H9 (cell line): Measurements from ENCODE around the gene ERMN. TPM values are rescaled to one million over a fixed set of nuclear protein-coding genes. Genes with fewer than 3 reads are reported as not detected.

Experiments used
- DNase-seq: peaks from one replicate; pipeline ENCODE4 v3.0.0-alpha.2; 2017
- H2AFZ ChIP-seq: one replicate; pipeline ENCODE4 v1.6.1; 2013; ENCODE audit warnings: mild to moderate bottlenecking, low read length, control low read depth, moderate library complexity
- H2AK5ac ChIP-seq: 2 replicates; pipeline ENCODE4 v1.6.1; 2013; ENCODE audit warnings: low read length, control low read depth, mixed read lengths; ENCODE audit not compliant: insufficient read length
- H2BK120ac ChIP-seq: one replicate; pipeline ENCODE4 v1.6.1; 2013; ENCODE audit warnings: low read depth, mild to moderate bottlenecking, low read length, control low read depth, inconsistent platforms; ENCODE audit not compliant: poor library complexity, severe bottlenecking
- H2BK12ac ChIP-seq: 2 replicates; pipeline ENCODE4 v1.6.1; 2013; ENCODE audit warnings: low read length, control low read depth, mixed read lengths, low read depth; ENCODE audit not compliant: insufficient read length
- H2BK15ac ChIP-seq: 2 replicates; pipeline ENCODE4 v1.6.1; 2013; ENCODE audit warnings: low read depth, low read length, control low read depth
- H2BK20ac ChIP-seq: one replicate; pipeline ENCODE4 v1.6.1; 2013; ENCODE audit warnings: low read depth, mild to moderate bottlenecking, low read length, control low read depth, inconsistent platforms; ENCODE audit not compliant: poor library complexity, severe bottlenecking
- H2BK5ac ChIP-seq: 2 replicates; pipeline ENCODE4 v1.6.1; 2013; ENCODE audit warnings: low read length, control low read depth, mixed read lengths; ENCODE audit not compliant: insufficient read length
- H3K14ac ChIP-seq: 2 replicates; pipeline ENCODE4 v1.6.1; 2013; ENCODE audit warnings: low read length, control low read depth; ENCODE audit not compliant: insufficient read depth
- H3K18ac ChIP-seq: 2 replicates; pipeline ENCODE4 v1.6.1; 2013; ENCODE audit warnings: low read depth, mild to moderate bottlenecking, mixed read lengths, low read length, control low read depth; ENCODE audit not compliant: insufficient read length
- H3K23ac ChIP-seq: 2 replicates; pipeline ENCODE4 v1.6.1; 2013; ENCODE audit warnings: low read length, control low read depth, mixed read lengths, low read depth; ENCODE audit not compliant: insufficient read length
- H3K23me2 ChIP-seq: 2 replicates; pipeline ENCODE4 v1.6.1; 2013; ENCODE audit warnings: low read depth, mild to moderate bottlenecking, mixed read lengths, low read length, control low read depth; ENCODE audit not compliant: insufficient read length, poor library complexity, severe bottlenecking
- H3K27ac ChIP-seq: 2 replicates; pipeline ENCODE4 v1.5.1; 2013; ENCODE audit warnings: low read length, control low read depth, mixed read lengths, low read depth; ENCODE audit not compliant: insufficient read length
- H3K27me3 ChIP-seq: 2 replicates; pipeline ENCODE4 v1.6.1; 2013; ENCODE audit warnings: low read length, control low read depth, inconsistent platforms; ENCODE audit not compliant: insufficient read depth
- H3K4ac ChIP-seq: 2 replicates; pipeline ENCODE4 v1.6.1; 2013; ENCODE audit warnings: low read depth, mild to moderate bottlenecking, control low read depth, inconsistent platforms, low read length, moderate library complexity
- H3K4me1 ChIP-seq: 2 replicates; pipeline ENCODE4 v1.6.1; 2013; ENCODE audit warnings: low read length, control low read depth, inconsistent platforms; ENCODE audit not compliant: insufficient read depth
- H3K4me2 ChIP-seq: 2 replicates; pipeline ENCODE4 v1.6.1; 2013; ENCODE audit warnings: low read length, control low read depth, mixed read lengths; ENCODE audit not compliant: insufficient read length, insufficient read depth
- H3K56ac ChIP-seq: 2 replicates; pipeline ENCODE4 v1.6.1; 2013; ENCODE audit warnings: low read depth, mild to moderate bottlenecking, mixed read lengths, low read length, control low read depth; ENCODE audit not compliant: insufficient read length
- H3K79me1 ChIP-seq: 2 replicates; pipeline ENCODE4 v1.6.1; 2013; ENCODE audit warnings: low read depth, mild to moderate bottlenecking, moderate library complexity, low read length, control low read depth, inconsistent platforms; ENCODE audit not compliant: insufficient read depth, poor library complexity, severe bottlenecking
- H3K79me2 ChIP-seq: 2 replicates; pipeline ENCODE4 v1.6.1; 2013; ENCODE audit warnings: low read length, control low read depth, inconsistent platforms; ENCODE audit not compliant: insufficient read depth
- H3K9ac ChIP-seq: 2 replicates; pipeline ENCODE4 v1.6.1; 2013; ENCODE audit warnings: low read length, control low read depth, mixed read lengths; ENCODE audit not compliant: insufficient read length; ENCODE audit errors: extremely low read depth
- H3K9me3 ChIP-seq: one replicate; pipeline ENCODE4 v1.6.1; 2013; ENCODE audit warnings: low read depth, low read length, inconsistent platforms; ENCODE audit not compliant: control insufficient read depth
- H3T11ph ChIP-seq: one replicate; pipeline ENCODE4 v1.6.1; 2013; ENCODE audit warnings: mild to moderate bottlenecking, low read length, control low read depth, inconsistent platforms
- H4K20me1 ChIP-seq: one replicate; pipeline ENCODE4 v1.6.1; 2013; ENCODE audit not compliant: control insufficient read depth, insufficient read length, insufficient read depth
- H4K5ac ChIP-seq: 2 replicates; pipeline ENCODE4 v1.6.1; 2013; ENCODE audit warnings: low read depth, mild to moderate bottlenecking, mixed read lengths, low read length, control low read depth; ENCODE audit not compliant: insufficient read length
- H4K8ac ChIP-seq: replicated peaks from 2 replicates; pipeline ENCODE4 v1.6.1; 2013; ENCODE audit warnings: low read length, control low read depth, mixed read lengths, low read depth; ENCODE audit not compliant: insufficient read length
- H4K91ac ChIP-seq: 2 replicates; pipeline ENCODE4 v1.6.1; 2013; ENCODE audit warnings: low read depth, mild to moderate bottlenecking, moderate library complexity, mixed read lengths, low read length, control low read depth; ENCODE audit not compliant: insufficient read length
- H3K27ac Mint-ChIP-seq, 3 experiments: 2 replicates in 2 of 3; 3 replicates in 1 of 3; pipeline ENCODE4 v1.8.0; 2020 to 2021; ENCODE audit warnings: mixed read lengths in 3 of 3, mild to moderate bottlenecking in 1 of 3, moderate library complexity in 1 of 3
- H3K27me3 Mint-ChIP-seq: 2 replicates; pipeline ENCODE4 v1.8.0; 2021; ENCODE audit warnings: low read depth, mild to moderate bottlenecking, moderate library complexity, mixed read lengths
- H3K36me3 Mint-ChIP-seq, 3 experiments: 2 replicates in 2 of 3; 3 replicates in 1 of 3; pipeline ENCODE4 v1.8.0; 2020 to 2021; ENCODE audit warnings: low read depth in 3 of 3, mixed read lengths in 3 of 3; ENCODE audit not compliant: insufficient read depth in 1 of 3
- H3K4me1 Mint-ChIP-seq, 2 experiments: 2 replicates each; pipeline ENCODE4 v1.8.0; 2020; ENCODE audit warnings: mixed read lengths in 2 of 2
- H3K4me3 Mint-ChIP-seq, 2 experiments: 2 replicates in 1 of 2; 3 replicates in 1 of 2; pipeline ENCODE4 v1.8.0; 2020 to 2021; ENCODE audit warnings: mild to moderate bottlenecking in 2 of 2, mixed read lengths in 2 of 2, moderate library complexity in 1 of 2
- H3K9me3 Mint-ChIP-seq, 2 experiments: 2 replicates in 1 of 2; 3 replicates in 1 of 2; pipeline ENCODE4 v1.8.0; 2020; ENCODE audit warnings: mild to moderate bottlenecking in 2 of 2, mixed read lengths in 2 of 2, moderate library complexity in 1 of 2
- CTCF ChIP-seq: fragments of 200-600 bp; sonication (generic); conservative IDR thresholded peaks from 3 replicates; pipeline ENCODE4 v1.8.0; 2021; ENCODE audit warnings: antibody characterized with exemption, mild to moderate bottlenecking
- WGBS: extraction: QIAGEN DNeasy Blood & Tissue Kit; methylation state at CpG from one replicate; pipeline ENCODE4 v1.1.7; 2013; ENCODE audit warnings: missing lambda C conversion rate, low lambda C conversion rate, mixed read lengths; ENCODE audit not compliant: insufficient read length; ENCODE audit errors: extremely low coverage; 5-methylcytosine and 5-hydroxymethylcytosine counted together
- total RNA-seq: library from RNA; stranded (reverse); gene quantifications from 2 replicates; pipeline ENCODE4 v1.2.1, GENCODE V29; 2021

Gene ERMN
- total RNA-seq, 1 experiment from 2014 or later = 0.48 TPM

- no peak overlapping the region for H2BK15ac ChIP-seq
- H3K79me1 ChIP-seq = no peaks in the 10 kb centered on the region
- no peak for TF ChIP-seq CTCF
- H3K27me3 Mint-ChIP-seq = no peaks in the 10 kb centered on the region
- peak overlapping the region in 1 of 3 experiments; percentile 71; a peak in 2 of 7 replicates for H3K27ac Mint-ChIP-seq
- H2BK120ac ChIP-seq = no peak overlapping the region
- no peak overlapping the region for H2BK12ac ChIP-seq
- H2AFZ ChIP-seq = no peak overlapping the region
- no peaks in the 10 kb centered on the region for H3K36me3 Mint-ChIP-seq
- no peak overlapping the region for H2AK5ac ChIP-seq
- H3K4ac ChIP-seq = no peak overlapping the region
- no peak overlapping the region for H2BK5ac ChIP-seq
- no peak overlapping the region for H3K14ac ChIP-seq
- H3K4me1 ChIP-seq = peaks cover 3% of the 10 kb centered on the region; the same call in 1 of the 2 replicates
- H3K4me3 Mint-ChIP-seq = no peak overlapping the region
- H3K27ac ChIP-seq = no peak overlapping the region
- no peak overlapping the region for H3T11ph ChIP-seq
- H3K23me2 ChIP-seq = no peaks in the 10 kb centered on the region
- no peak overlapping the region for H4K91ac ChIP-seq
- peaks cover 31 to 41% of the 10 kb centered on the region in 2 experiments for H3K4me1 Mint-ChIP-seq
- no peak overlapping the region for H3K18ac ChIP-seq
- H3K56ac ChIP-seq = no peak overlapping the region
- DNase-seq = no peak
- no peak overlapping the region for H4K8ac ChIP-seq
- H3K9ac ChIP-seq = no peak overlapping the region
- no CpG with 5 or more reads among the region's 3 CpGs for WGBS
- no peaks in the 10 kb centered on the region for H3K9me3 ChIP-seq
- H3K4me2 ChIP-seq = no peak overlapping the region
- H3K23ac ChIP-seq = no peak overlapping the region
- no peaks in the 10 kb centered on the region for H3K9me3 Mint-ChIP-seq
- H3K79me2 ChIP-seq = no peaks in the 10 kb centered on the region
- H2BK20ac ChIP-seq = no peak overlapping the region
- no peak overlapping the region for H4K5ac ChIP-seq
- H3K27me3 ChIP-seq = no peaks in the 10 kb centered on the region
- no peaks in the 10 kb centered on the region for H4K20me1 ChIP-seq
Observed at GRCh38 chr2:157326698-157327097, 1.1 kb upstream of the ERMN start.
